ENCODE data around the gene PTCD1. TPM values are rescaled to one million over a fixed set of nuclear protein-coding genes. Genes with fewer than 3 reads are reported as not detected.

The PTCD1 gene
- total RNA-seq, 1 experiment from 2014 or later, result 11.1 TPM

- no peak for TF ChIP-seq GTF2I (CRISPR knock-in tag; conservative IDR thresholded peaks at IDR 0.05)
- TF ChIP-seq ZNF281 (CRISPR knock-in tag; IDR thresholded peaks at IDR 0.05), result no peak
- TF ChIP-seq FOXP1 (CRISPR knock-in tag; IDR thresholded peaks at IDR 0.05; ENCODE audit: borderline replicate concordance), result peak; percentile 45; the same call in 1 of the 2 replicates
- Mint-ChIP-seq H3K9me3 (no peaks in the 10 kb centered on the region), H3K4me3 (no peak overlapping the region), H3K27ac (no peak overlapping the region), H3K36me3 (peaks cover 15% of the 10 kb centered on the region), H3K4me1 (peaks cover 11% of the 10 kb centered on the region), H3K27me3 (ENCODE audit: low read depth) (no peaks in the 10 kb centered on the region)
- POLR2A ChIA-PET, result no interaction called here
- CTCF ChIA-PET, result interaction anchor here (0.9 kb wide), 1 partner anchor 508 kb away, joined by 4 read pairs; no protein-coding TSS in a partner anchor
- ATAC-seq, result no peak
- DNase-seq (ENCODE audit: low spot score), result no peak
Observed at GRCh38 chr7:99381664-99382075, 56.9 kb downstream of the PTCD1 start.

GRCh38 chr7:99380823-99381663 lies 57.6 kb downstream of the PTCD1 start:
- Mint-ChIP-seq H3K27ac (0 out of 2 replicates have a peak overlapping the region, but pooled peaks have one; percentile 53), H3K4me1 (peaks cover 11% of the 10 kb centered on the region), H3K36me3 (peaks cover 14% of the 10 kb centered on the region), H3K27me3 (ENCODE audit: low read depth) (no peaks in the 10 kb centered on the region), H3K9me3 (no peaks in the 10 kb centered on the region), H3K4me3 (no peak overlapping the region)
- ATAC-seq (no peak), DNase-seq (ENCODE audit: low spot score) (no peak)
- ChIA-PET POLR2A (no interaction called here), CTCF (no interaction called here)
- TF ChIP-seq ZBTB21 (CRISPR knock-in tag; IDR thresholded peaks at IDR 0.05; ENCODE audit: borderline replicate concordance), result no peak
- no peak for TF ChIP-seq TEAD1 (CRISPR knock-in tag; IDR thresholded peaks at IDR 0.05)
- no peak for TF ChIP-seq CREM (CRISPR knock-in tag; IDR thresholded peaks at IDR 0.05)
- no peak for TF ChIP-seq PRDM15 (CRISPR knock-in tag; IDR thresholded peaks at IDR 0.05)
- TF ChIP-seq PRRX2 (CRISPR knock-in tag; IDR thresholded peaks at IDR 0.05), result no peak
- no peak for TF ChIP-seq ELF4 (CRISPR knock-in tag; IDR thresholded peaks at IDR 0.05; ENCODE audit: low read depth)
- TF ChIP-seq HMGXB4 (CRISPR knock-in tag; IDR thresholded peaks at IDR 0.05), result no peak
- no peak for TF ChIP-seq RELA (CRISPR knock-in tag; IDR thresholded peaks at IDR 0.05; ENCODE audit: borderline replicate concordance)
- no peak for TF ChIP-seq PREB (CRISPR knock-in tag; IDR thresholded peaks at IDR 0.05; ENCODE audit: borderline replicate concordance)
- TF ChIP-seq FOXP4 (CRISPR knock-in tag; IDR thresholded peaks at IDR 0.05), result no peak
- TF ChIP-seq ZNF512 (CRISPR knock-in tag; IDR thresholded peaks at IDR 0.05; ENCODE audit: borderline replicate concordance), result no peak
- TF ChIP-seq ZSCAN18 (CRISPR knock-in tag; IDR thresholded peaks at IDR 0.05), result no peak
- TF ChIP-seq SMAD3 (CRISPR knock-in tag; IDR thresholded peaks at IDR 0.05; ENCODE audit: borderline replicate concordance), result no peak
- no peak for TF ChIP-seq ZNF232 (CRISPR knock-in tag; IDR thresholded peaks at IDR 0.05)
- no peak for TF ChIP-seq ZNF423 (CRISPR knock-in tag; IDR thresholded peaks at IDR 0.05)
- no peak for TF ChIP-seq ZNF121 (CRISPR knock-in tag; IDR thresholded peaks at IDR 0.05)

All from WTC11 (cell line).